H9 (cell line): ENCODE results near the gene SKIDA1. TPM values are rescaled to one million over a fixed set of nuclear protein-coding genes. Genes with fewer than 3 reads are reported as not detected.
A peak's percentile ranks its signal among the peaks of the same experiment; 100 is the strongest.

ENCODE experiments used
- DNase-seq: peaks from one replicate; pipeline ENCODE4 v3.0.0-alpha.2; 2017
- H2AFZ ChIP-seq: one replicate; pipeline ENCODE4 v1.6.1; 2013; ENCODE audit warnings: mild to moderate bottlenecking, low read length, control low read depth, moderate library complexity
- H2AK5ac ChIP-seq: 2 replicates; pipeline ENCODE4 v1.6.1; 2013; ENCODE audit warnings: low read length, control low read depth, mixed read lengths; ENCODE audit not compliant: insufficient read length
- H2BK120ac ChIP-seq: one replicate; pipeline ENCODE4 v1.6.1; 2013; ENCODE audit warnings: low read depth, mild to moderate bottlenecking, low read length, control low read depth, inconsistent platforms; ENCODE audit not compliant: poor library complexity, severe bottlenecking
- H2BK12ac ChIP-seq: 2 replicates; pipeline ENCODE4 v1.6.1; 2013; ENCODE audit warnings: low read length, control low read depth, mixed read lengths, low read depth; ENCODE audit not compliant: insufficient read length
- H2BK15ac ChIP-seq: 2 replicates; pipeline ENCODE4 v1.6.1; 2013; ENCODE audit warnings: low read depth, low read length, control low read depth
- H2BK20ac ChIP-seq: one replicate; pipeline ENCODE4 v1.6.1; 2013; ENCODE audit warnings: low read depth, mild to moderate bottlenecking, low read length, control low read depth, inconsistent platforms; ENCODE audit not compliant: poor library complexity, severe bottlenecking
- H2BK5ac ChIP-seq: 2 replicates; pipeline ENCODE4 v1.6.1; 2013; ENCODE audit warnings: low read length, control low read depth, mixed read lengths; ENCODE audit not compliant: insufficient read length
- H3K14ac ChIP-seq: 2 replicates; pipeline ENCODE4 v1.6.1; 2013; ENCODE audit warnings: low read length, control low read depth; ENCODE audit not compliant: insufficient read depth
- H3K18ac ChIP-seq: 2 replicates; pipeline ENCODE4 v1.6.1; 2013; ENCODE audit warnings: low read depth, mild to moderate bottlenecking, mixed read lengths, low read length, control low read depth; ENCODE audit not compliant: insufficient read length
- H3K23ac ChIP-seq: 2 replicates; pipeline ENCODE4 v1.6.1; 2013; ENCODE audit warnings: low read length, control low read depth, mixed read lengths, low read depth; ENCODE audit not compliant: insufficient read length
- H3K23me2 ChIP-seq: 2 replicates; pipeline ENCODE4 v1.6.1; 2013; ENCODE audit warnings: low read depth, mild to moderate bottlenecking, mixed read lengths, low read length, control low read depth; ENCODE audit not compliant: insufficient read length, poor library complexity, severe bottlenecking
- H3K27ac ChIP-seq: 2 replicates; pipeline ENCODE4 v1.5.1; 2013; ENCODE audit warnings: low read length, control low read depth, mixed read lengths, low read depth; ENCODE audit not compliant: insufficient read length
- H3K27me3 ChIP-seq: 2 replicates; pipeline ENCODE4 v1.6.1; 2013; ENCODE audit warnings: low read length, control low read depth, inconsistent platforms; ENCODE audit not compliant: insufficient read depth
- H3K4ac ChIP-seq: 2 replicates; pipeline ENCODE4 v1.6.1; 2013; ENCODE audit warnings: low read depth, mild to moderate bottlenecking, control low read depth, inconsistent platforms, low read length, moderate library complexity
- H3K4me1 ChIP-seq: 2 replicates; pipeline ENCODE4 v1.6.1; 2013; ENCODE audit warnings: low read length, control low read depth, inconsistent platforms; ENCODE audit not compliant: insufficient read depth
- H3K4me2 ChIP-seq: 2 replicates; pipeline ENCODE4 v1.6.1; 2013; ENCODE audit warnings: low read length, control low read depth, mixed read lengths; ENCODE audit not compliant: insufficient read length, insufficient read depth
- H3K56ac ChIP-seq: 2 replicates; pipeline ENCODE4 v1.6.1; 2013; ENCODE audit warnings: low read depth, mild to moderate bottlenecking, mixed read lengths, low read length, control low read depth; ENCODE audit not compliant: insufficient read length
- H3K79me1 ChIP-seq: 2 replicates; pipeline ENCODE4 v1.6.1; 2013; ENCODE audit warnings: low read depth, mild to moderate bottlenecking, moderate library complexity, low read length, control low read depth, inconsistent platforms; ENCODE audit not compliant: insufficient read depth, poor library complexity, severe bottlenecking
- H3K79me2 ChIP-seq: 2 replicates; pipeline ENCODE4 v1.6.1; 2013; ENCODE audit warnings: low read length, control low read depth, inconsistent platforms; ENCODE audit not compliant: insufficient read depth
- H3K9ac ChIP-seq: 2 replicates; pipeline ENCODE4 v1.6.1; 2013; ENCODE audit warnings: low read length, control low read depth, mixed read lengths; ENCODE audit not compliant: insufficient read length; ENCODE audit errors: extremely low read depth
- H3K9me3 ChIP-seq: one replicate; pipeline ENCODE4 v1.6.1; 2013; ENCODE audit warnings: low read depth, low read length, inconsistent platforms; ENCODE audit not compliant: control insufficient read depth
- H3T11ph ChIP-seq: one replicate; pipeline ENCODE4 v1.6.1; 2013; ENCODE audit warnings: mild to moderate bottlenecking, low read length, control low read depth, inconsistent platforms
- H4K20me1 ChIP-seq: one replicate; pipeline ENCODE4 v1.6.1; 2013; ENCODE audit not compliant: control insufficient read depth, insufficient read length, insufficient read depth
- H4K5ac ChIP-seq: 2 replicates; pipeline ENCODE4 v1.6.1; 2013; ENCODE audit warnings: low read depth, mild to moderate bottlenecking, mixed read lengths, low read length, control low read depth; ENCODE audit not compliant: insufficient read length
- H4K8ac ChIP-seq: replicated peaks from 2 replicates; pipeline ENCODE4 v1.6.1; 2013; ENCODE audit warnings: low read length, control low read depth, mixed read lengths, low read depth; ENCODE audit not compliant: insufficient read length
- H4K91ac ChIP-seq: 2 replicates; pipeline ENCODE4 v1.6.1; 2013; ENCODE audit warnings: low read depth, mild to moderate bottlenecking, moderate library complexity, mixed read lengths, low read length, control low read depth; ENCODE audit not compliant: insufficient read length
- H3K27ac Mint-ChIP-seq, 3 experiments: 2 replicates in 2 of 3; 3 replicates in 1 of 3; pipeline ENCODE4 v1.8.0; 2020 to 2021; ENCODE audit warnings: mixed read lengths in 3 of 3, mild to moderate bottlenecking in 1 of 3, moderate library complexity in 1 of 3
- H3K27me3 Mint-ChIP-seq: 2 replicates; pipeline ENCODE4 v1.8.0; 2021; ENCODE audit warnings: low read depth, mild to moderate bottlenecking, moderate library complexity, mixed read lengths
- H3K36me3 Mint-ChIP-seq, 3 experiments: 2 replicates in 2 of 3; 3 replicates in 1 of 3; pipeline ENCODE4 v1.8.0; 2020 to 2021; ENCODE audit warnings: low read depth in 3 of 3, mixed read lengths in 3 of 3; ENCODE audit not compliant: insufficient read depth in 1 of 3
- H3K4me1 Mint-ChIP-seq, 2 experiments: 2 replicates each; pipeline ENCODE4 v1.8.0; 2020; ENCODE audit warnings: mixed read lengths in 2 of 2
- H3K4me3 Mint-ChIP-seq, 2 experiments: 2 replicates in 1 of 2; 3 replicates in 1 of 2; pipeline ENCODE4 v1.8.0; 2020 to 2021; ENCODE audit warnings: mild to moderate bottlenecking in 2 of 2, mixed read lengths in 2 of 2, moderate library complexity in 1 of 2
- H3K9me3 Mint-ChIP-seq, 2 experiments: 2 replicates in 1 of 2; 3 replicates in 1 of 2; pipeline ENCODE4 v1.8.0; 2020; ENCODE audit warnings: mild to moderate bottlenecking in 2 of 2, mixed read lengths in 2 of 2, moderate library complexity in 1 of 2
- WGBS: extraction: QIAGEN DNeasy Blood & Tissue Kit; methylation state at CpG from one replicate; pipeline ENCODE4 v1.1.7; 2013; ENCODE audit warnings: missing lambda C conversion rate, low lambda C conversion rate, mixed read lengths; ENCODE audit not compliant: insufficient read length; ENCODE audit errors: extremely low coverage; 5-methylcytosine and 5-hydroxymethylcytosine counted together
- total RNA-seq: library from RNA; stranded (reverse); gene quantifications from 2 replicates; pipeline ENCODE4 v1.2.1, GENCODE V29; 2021
- TF ChIP-seq, protein P1 (sequence below): fragments of 200-600 bp; sonication (generic); conservative IDR thresholded peaks from 3 replicates; pipeline ENCODE4 v1.8.0; 2021; ENCODE audit warnings: antibody characterized with exemption, mild to moderate bottlenecking

Gene SKIDA1
- total RNA-seq, 1 experiment from 2014 or later = 5.9 TPM

DNA sequence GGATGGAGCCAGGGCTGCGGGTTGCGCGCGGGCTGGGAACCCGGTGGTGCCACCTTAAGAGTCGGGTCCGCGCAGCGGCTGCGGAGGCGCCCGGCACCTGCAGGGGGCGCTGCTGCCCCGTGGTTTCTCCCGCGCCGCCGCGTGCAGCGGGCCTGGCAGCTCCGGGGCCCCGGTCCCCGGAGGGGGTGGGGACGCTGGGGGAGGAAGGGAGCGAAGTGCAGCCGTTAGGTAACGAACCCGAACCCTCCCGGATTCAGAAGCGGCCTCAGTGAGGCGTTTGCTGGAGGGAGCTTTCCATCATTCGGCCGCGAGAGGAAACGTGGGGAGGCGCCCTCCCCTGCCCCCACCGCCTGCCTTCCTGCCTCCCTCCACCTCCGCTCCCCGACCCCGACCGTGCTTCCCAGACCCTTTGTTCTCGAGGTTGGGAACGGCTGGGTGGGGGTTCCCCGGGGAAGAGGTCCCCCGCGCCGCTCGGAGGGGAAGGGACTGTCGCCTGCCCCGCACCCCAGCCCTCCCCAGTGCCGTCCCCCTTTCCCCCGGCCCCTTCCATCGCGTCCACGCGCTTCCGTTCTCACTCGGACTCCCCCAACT, 29.6 kb downstream of the SKIDA1 start:
- Histone ChIP-seq H2BK5ac (peak overlapping the region; percentile 64), H3K9ac (peak overlapping the region; percentile 59), H4K8ac (no peak overlapping the region), H3K27me3 (peaks cover 19% of the 10 kb centered on the region; the same call in 1 of the 2 replicates), H3K4me1 (0 out of 2 replicates have a peak, but pooled peaks cover 4% of the 10 kb centered on the region), H3K79me2 (no peaks in the 10 kb centered on the region), H3K27ac (no peak overlapping the region), H2AFZ (no peak overlapping the region), H3K9me3 (no peaks in the 10 kb centered on the region), H4K20me1 (no peaks in the 10 kb centered on the region), H3K56ac (no peak overlapping the region), H3K23me2 (peaks cover 38% of the 10 kb centered on the region), H3K79me1 (no peaks in the 10 kb centered on the region), H2BK120ac (no peak overlapping the region), H3K4me2 (peak overlapping the region; percentile 70), H3K18ac (peak overlapping the region; percentile 78), H2AK5ac (no peak overlapping the region), H3K23ac (no peak overlapping the region), H2BK20ac (no peak overlapping the region), H2BK12ac (no peak overlapping the region), H3K14ac (peak overlapping the region; percentile 69; the same call in 1 of the 2 replicates), H4K91ac (no peak overlapping the region), H3T11ph (no peak overlapping the region), H4K5ac (no peak overlapping the region), H3K4ac (no peak overlapping the region), H2BK15ac (no peak overlapping the region)
- Mint-ChIP-seq H3K27ac (peak overlapping the region; percentile 68 to 95 (median 76); a peak in 4 of 7 replicates), H3K4me3 (peak overlapping the region; percentile 78 to 88), H3K27me3 (peaks cover 33% of the 10 kb centered on the region), H3K9me3 (no peaks in the 10 kb centered on the region; a peak in 1 of 5 replicates), H3K36me3 (peaks cover 2 to 13% (median 9%) of the 10 kb centered on the region in 3 experiments; a peak in 5 of 7 replicates), H3K4me1 (peaks cover 40 to 51% of the 10 kb centered on the region in 2 experiments)
- peak; percentile 92 for DNase-seq
- no CpG with 5 or more reads among the region's 58 CpGs for WGBS
- TF ChIP-seq, protein P1, sequence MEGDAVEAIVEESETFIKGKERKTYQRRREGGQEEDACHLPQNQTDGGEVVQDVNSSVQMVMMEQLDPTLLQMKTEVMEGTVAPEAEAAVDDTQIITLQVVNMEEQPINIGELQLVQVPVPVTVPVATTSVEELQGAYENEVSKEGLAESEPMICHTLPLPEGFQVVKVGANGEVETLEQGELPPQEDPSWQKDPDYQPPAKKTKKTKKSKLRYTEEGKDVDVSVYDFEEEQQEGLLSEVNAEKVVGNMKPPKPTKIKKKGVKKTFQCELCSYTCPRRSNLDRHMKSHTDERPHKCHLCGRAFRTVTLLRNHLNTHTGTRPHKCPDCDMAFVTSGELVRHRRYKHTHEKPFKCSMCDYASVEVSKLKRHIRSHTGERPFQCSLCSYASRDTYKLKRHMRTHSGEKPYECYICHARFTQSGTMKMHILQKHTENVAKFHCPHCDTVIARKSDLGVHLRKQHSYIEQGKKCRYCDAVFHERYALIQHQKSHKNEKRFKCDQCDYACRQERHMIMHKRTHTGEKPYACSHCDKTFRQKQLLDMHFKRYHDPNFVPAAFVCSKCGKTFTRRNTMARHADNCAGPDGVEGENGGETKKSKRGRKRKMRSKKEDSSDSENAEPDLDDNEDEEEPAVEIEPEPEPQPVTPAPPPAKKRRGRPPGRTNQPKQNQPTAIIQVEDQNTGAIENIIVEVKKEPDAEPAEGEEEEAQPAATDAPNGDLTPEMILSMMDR = peak; percentile 99
